Keratinocyte (primary cell): ENCODE measurements around the gene NCK2.

ENCODE experiments used
- CTCF ChIP-seq, 3 experiments: IDR thresholded peaks in 1 of 3; conservative IDR thresholded peaks in 1 of 3; optimal IDR thresholded peaks in 1 of 3; 2 replicates in 2 of 3; 3 replicates in 1 of 3; pipeline versions ENCODE3 to v1.5.1; 2011; ENCODE audit warnings: low read length in 3 of 3, mild to moderate bottlenecking in 3 of 3, moderate library complexity in 2 of 3, control low read depth in 1 of 3, inconsistent platforms in 1 of 3; ENCODE audit not compliant: insufficient read depth in 2 of 3; ENCODE audit errors: extremely low read depth in 1 of 3
- EZH2 ChIP-seq: IDR thresholded peaks from one replicate; pipeline ENCODE4 v1.6.1; 2012; ENCODE audit warnings: inconsistent platforms, mild to moderate bottlenecking, low read length, moderate library complexity

DNA sequence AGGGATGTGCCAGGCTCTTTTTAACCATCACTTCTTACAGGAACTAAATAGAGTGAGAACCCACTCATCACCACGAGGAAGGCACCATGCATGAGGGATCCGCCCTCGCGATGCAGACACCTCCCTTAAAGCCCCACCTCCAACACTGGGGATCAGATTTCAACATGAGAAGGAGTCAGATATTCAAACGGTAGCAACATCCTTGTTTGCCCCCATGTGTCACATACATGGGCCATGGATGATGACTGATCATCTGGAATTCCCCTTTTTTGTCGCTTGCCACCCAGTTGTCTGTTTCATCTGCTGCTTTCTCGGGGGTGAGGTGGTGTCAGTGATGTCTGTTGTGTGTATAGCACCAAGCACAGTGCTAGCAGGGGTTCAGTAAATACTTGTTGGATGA, 57.9 kb downstream of the NCK2 start:
- TF ChIP-seq CTCF (optimal IDR thresholded peaks at IDR 0.05 in 1 of 3, IDR thresholded peaks at IDR 0.05 in 1 of 3, conservative IDR thresholded peaks at IDR 0.05 in 1 of 3; ENCODE audit: extremely low read depth in 1 of 3, insufficient read depth in 2 of 3, low read length in 3 of 3), result no peak
- no peak for TF ChIP-seq EZH2
